IMR-90 (cell line): ENCODE measurements around the gene OSGIN1. TPM values are rescaled to one million over a fixed set of nuclear protein-coding genes. Genes with fewer than 3 reads are reported as not detected.

ENCODE experiments used
- ATAC-seq: fragments of 200-7000 bp; cut with Tn5 transposase; 2 replicates; pipeline ENCODE4 v1.9.1; 2020; ENCODE audit warnings: low read depth, mild to moderate bottlenecking, moderate library complexity
- BruUV-seq: library from RNA; stranded (reverse); fragments of 400-500 nt; replicated peaks from 2 replicates; lab custom pipeline; 2021; lab: Mats Ljungman, UMichigan
- CTCF ChIA-PET: fragments of 300-600 bp; formaldehyde crosslinking; extraction: SDS; loops from one replicate; lab custom pipeline; 2021; ENCODE audit warnings: antibody characterized with exemption; lab: Yijun Ruan, JAX
- POLR2A ChIA-PET: fragments of 300-600 bp; sonication (Branson Sonifier 250); formaldehyde crosslinking; loops from one replicate; lab custom pipeline; 2022; ENCODE audit warnings: antibody characterized with exemption; ENCODE audit not compliant: unreplicated experiment; lab: Charles Lee
- DNase-seq: peaks from one replicate; pipeline ENCODE4 v3.0.0; 2013
- H2AFZ ChIP-seq: replicated peaks from 2 replicates; pipeline ENCODE3; 2013; ENCODE audit warnings: low read length, mild to moderate bottlenecking; ENCODE audit not compliant: poor library complexity
- H2AK5ac ChIP-seq: 2 replicates; pipeline ENCODE4 v1.6.1; 2013; ENCODE audit warnings: low read depth, low read length, inconsistent platforms
- H2AK9ac ChIP-seq: replicated peaks from 2 replicates; pipeline ENCODE3; 2013; ENCODE audit warnings: mild to moderate bottlenecking, low read depth, low read length, moderate library complexity; ENCODE audit not compliant: poor library complexity
- H2BK120ac ChIP-seq: 2 replicates; pipeline ENCODE4 v1.6.1; 2013; ENCODE audit warnings: low read depth, low read length, inconsistent platforms
- H2BK15ac ChIP-seq: 3 replicates; pipeline ENCODE4 v1.6.1; 2013; ENCODE audit warnings: low read depth, low read length, inconsistent platforms
- H2BK20ac ChIP-seq: 2 replicates; pipeline ENCODE4 v1.6.1; 2013; ENCODE audit warnings: low read depth, mild to moderate bottlenecking, inconsistent platforms, low read length, moderate library complexity
- H2BK5ac ChIP-seq: 2 replicates; pipeline ENCODE4 v1.6.1; 2013; ENCODE audit warnings: mild to moderate bottlenecking, low read depth, low read length, inconsistent platforms; ENCODE audit not compliant: poor library complexity, severe bottlenecking
- H3K14ac ChIP-seq: replicated peaks from 2 replicates; pipeline ENCODE4 v1.6.1; 2013; ENCODE audit warnings: low read depth, low read length, inconsistent platforms
- H3K18ac ChIP-seq: 2 replicates; pipeline ENCODE4 v1.6.1; 2013; ENCODE audit warnings: low read depth, low read length, control low read depth
- H3K23ac ChIP-seq: 2 replicates; pipeline ENCODE4 v1.6.1; 2013; ENCODE audit warnings: low read depth, low read length, inconsistent platforms
- H3K27ac ChIP-seq: 2 replicates; pipeline ENCODE4 v1.5.1; 2013; ENCODE audit warnings: mild to moderate bottlenecking, control low read depth, low read length; ENCODE audit not compliant: insufficient read depth
- H3K27me3 ChIP-seq: 2 replicates; pipeline ENCODE4 v1.6.1; 2013; ENCODE audit warnings: low read length; ENCODE audit not compliant: control insufficient read depth, insufficient read depth
- H3K36me3 ChIP-seq: 2 replicates; pipeline ENCODE4 v1.6.1; 2013; ENCODE audit warnings: low read length, mixed read lengths; ENCODE audit not compliant: control insufficient read depth, insufficient read depth
- H3K4ac ChIP-seq: 2 replicates; pipeline ENCODE4 v1.6.1; 2013; ENCODE audit warnings: low read depth, low read length, inconsistent platforms
- H3K4me1 ChIP-seq: 2 replicates; pipeline ENCODE4 v1.6.1; 2013; ENCODE audit warnings: low read length, mixed read lengths; ENCODE audit not compliant: control insufficient read depth, insufficient read depth
- H3K4me2 ChIP-seq: 2 replicates; pipeline ENCODE4 v1.6.1; 2013; ENCODE audit warnings: low read depth, mild to moderate bottlenecking, control low read depth, low read length, moderate library complexity
- H3K4me3 ChIP-seq: 2 replicates; pipeline ENCODE4 v1.5.1; 2013; ENCODE audit warnings: low read depth, mild to moderate bottlenecking, control low read depth, low read length, moderate library complexity; ENCODE audit not compliant: insufficient read depth
- H3K56ac ChIP-seq: 2 replicates; pipeline ENCODE4 v1.6.1; 2013; ENCODE audit warnings: low read length, inconsistent platforms; ENCODE audit not compliant: insufficient read depth; ENCODE audit errors: extremely low read depth
- H3K79me1 ChIP-seq, 2 experiments: 2 replicates each; pipeline ENCODE4 v1.6.1; 2013; ENCODE audit warnings: low read length in 2 of 2, inconsistent platforms in 1 of 2, low read depth in 1 of 2
- H3K9ac ChIP-seq: 2 replicates; pipeline ENCODE4 v1.6.1; 2013; ENCODE audit warnings: low read depth, low read length, control low read depth
- H3K9me1 ChIP-seq: 2 replicates; pipeline ENCODE4 v1.6.1; 2013; ENCODE audit warnings: low read length, inconsistent platforms; ENCODE audit not compliant: insufficient read depth
- H3K9me3 ChIP-seq: 2 replicates; pipeline ENCODE4 v1.6.1; 2013; ENCODE audit warnings: low read length; ENCODE audit not compliant: control insufficient read depth, insufficient read depth
- H4K20me1 ChIP-seq: 2 replicates; pipeline ENCODE4 v1.6.1; 2013; ENCODE audit warnings: low read length, inconsistent platforms; ENCODE audit not compliant: insufficient read depth
- H4K5ac ChIP-seq: 2 replicates; pipeline ENCODE4 v1.6.1; 2013; ENCODE audit warnings: mild to moderate bottlenecking, low read depth, low read length, control low read depth
- H4K8ac ChIP-seq, 2 experiments: 2 replicates each; pipeline ENCODE4 v1.6.1; 2013; ENCODE audit warnings: low read depth in 2 of 2, low read length in 2 of 2, control low read depth in 1 of 2, inconsistent platforms in 1 of 2
- H4K91ac ChIP-seq: 2 replicates; pipeline ENCODE4 v1.6.1; 2013; ENCODE audit warnings: low read depth, low read length, inconsistent platforms; ENCODE audit not compliant: insufficient read depth
- BHLHE40 ChIP-seq: fragments of 150-350 bp; IDR thresholded peaks from 2 replicates; pipeline ENCODE4 v1.6.1; 2016; ENCODE audit warnings: mild to moderate bottlenecking, low read depth, low read length
- CEBPB ChIP-seq: IDR thresholded peaks from 2 replicates; pipeline ENCODE4 v1.6.1; 2012; ENCODE audit warnings: low read depth, low read length, improper control_type of control experiment
- CHD1 ChIP-seq: IDR thresholded peaks from 2 replicates; pipeline ENCODE4 v1.6.1; 2012; ENCODE audit warnings: low read depth, low read length, improper control_type of control experiment
- CTCF ChIP-seq: conservative IDR thresholded peaks from 2 replicates; pipeline ENCODE4 v1.5.1; 2012; ENCODE audit warnings: mild to moderate bottlenecking, low read depth, low read length, improper control_type of control experiment
- ELK1 ChIP-seq: fragments of 150-350 bp; IDR thresholded peaks from 2 replicates; pipeline ENCODE4 v1.6.1; 2016; ENCODE audit warnings: low read depth, mild to moderate bottlenecking, low read length, moderate library complexity, borderline replicate concordance
- FOS ChIP-seq: fragments of 150-350 bp; IDR thresholded peaks from 2 replicates; pipeline ENCODE4 v1.6.1; 2016; ENCODE audit warnings: low read depth, low read length
- MAFK ChIP-seq: IDR thresholded peaks from 2 replicates; pipeline ENCODE4 v1.6.1; 2012; ENCODE audit warnings: low read depth, low read length, improper control_type of control experiment
- MAZ ChIP-seq: IDR thresholded peaks from 2 replicates; pipeline ENCODE4 v1.6.1; 2012; ENCODE audit warnings: low read depth, mild to moderate bottlenecking, low read length, improper control_type of control experiment, moderate library complexity, borderline replicate concordance
- MXI1 ChIP-seq: IDR thresholded peaks from 2 replicates; pipeline ENCODE4 v1.6.1; 2012; ENCODE audit warnings: low read depth, mild to moderate bottlenecking, low read length, moderate library complexity, borderline replicate concordance
- NFE2L2 ChIP-seq: fragments of 150-350 bp; IDR thresholded peaks from 2 replicates; pipeline ENCODE4 v1.6.1; 2016; ENCODE audit warnings: low read depth, mild to moderate bottlenecking, low read length
- POLR2A ChIP-seq: IDR thresholded peaks from 2 replicates; pipeline ENCODE4 v1.6.1; 2012; ENCODE audit warnings: mild to moderate bottlenecking, low read depth, low read length
- RAD21 ChIP-seq: IDR thresholded peaks from 2 replicates; pipeline ENCODE4 v1.6.1; 2012; ENCODE audit warnings: low read length, improper control_type of control experiment
- RCOR1 ChIP-seq: IDR thresholded peaks from 2 replicates; pipeline ENCODE4 v1.6.1; 2012; ENCODE audit warnings: mild to moderate bottlenecking, low read length, improper control_type of control experiment; ENCODE audit not compliant: insufficient replicate concordance
- RFX5 ChIP-seq: IDR thresholded peaks from 2 replicates; pipeline ENCODE4 v1.8.0; 2012; ENCODE audit warnings: low read depth, mild to moderate bottlenecking, low read length, moderate library complexity
- SMC3 ChIP-seq: fragments of 150-350 bp; IDR thresholded peaks from 2 replicates; pipeline ENCODE4 v1.6.1; 2016; ENCODE audit warnings: low read depth, mild to moderate bottlenecking, antibody characterized with exemption, low read length, moderate library complexity
- WGBS, 2 experiments: methylation state at CpG; one replicate each; pipeline versions ENCODE4 v1.1.5 to v1.1.7; 2013; ENCODE audit warnings: missing lambda C conversion rate in 2 of 2; ENCODE audit not compliant: insufficient read length in 1 of 2; ENCODE audit errors: extremely low coverage in 2 of 2; 5-methylcytosine and 5-hydroxymethylcytosine counted together
- dilution Hi-C: fragments of 300-500 bp; cut with HindIII; formaldehyde crosslinking; loops from one replicate; pipeline ENCODE4 v1.14.3; 2018; ENCODE audit warnings: low sequenced_read_pairs; ENCODE audit not compliant: unreplicated experiment
- in situ Hi-C: fragments of 300-500 bp; cut with MboI; formaldehyde crosslinking; loops from 3 replicates; pipeline ENCODE4 v1.14.3; 2019; ENCODE audit warnings: low sequenced_read_pairs, inconsistent platforms, mixed read lengths
- intact Hi-C: fragments of 100-400 bp; cut with micrococcal nuclease; formaldehyde crosslinking; loops from 2 replicates; pipeline ENCODE4 v1.10.0; 2022
- polyA plus RNA-seq, 3 experiments: library from polyadenylated mRNA; depleted of rRNA; stranded (reverse); fragments of >200 nt; gene quantifications; 2 replicates each; pipeline ENCODE4 v1.2.3, GENCODE V29; 2012; ENCODE audit warnings: low replicate concordance in 1 of 3
- total RNA-seq: library from RNA; depleted of rRNA; stranded (reverse); fragments of >200 nt; gene quantifications from 2 replicates; pipeline ENCODE4 v1.2.3, GENCODE V29; 2012
- TF ChIP-seq, protein P1 (sequence below): fragments of 150-350 bp; IDR thresholded peaks from 2 replicates; pipeline ENCODE4 v1.6.1; 2017; ENCODE audit warnings: mild to moderate bottlenecking, antibody characterized with exemption, low read length, low read depth

OSGIN1 gene
- total and polyA plus RNA-seq, 2 of the 4 experiments (the other 2 are of a cell fraction) = 0.90 to 6.4 TPM

DNA sequence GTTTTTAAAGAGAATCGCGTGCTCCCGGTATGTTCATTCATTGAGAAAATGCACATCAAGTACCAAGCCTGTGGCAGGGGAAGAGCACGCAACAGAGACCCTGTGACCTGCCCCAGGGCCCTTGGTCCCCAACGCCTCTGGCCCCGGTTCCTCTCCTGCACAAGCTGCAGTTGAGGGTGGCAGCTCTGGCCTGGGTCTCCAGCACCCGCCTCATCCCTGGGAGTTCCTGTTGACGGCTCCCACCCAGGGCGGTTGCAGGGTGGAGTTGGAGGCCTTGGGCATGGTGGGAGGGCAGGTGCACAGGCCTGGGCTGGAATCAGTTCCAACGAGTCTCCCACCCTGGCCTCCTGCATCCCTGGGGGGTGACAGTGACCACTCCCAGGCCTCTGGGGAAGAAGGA lies 20.0 kb downstream of the OSGIN1 start:
- H2AK5ac ChIP-seq = no peak overlapping the region
- no peaks in the 10 kb centered on the region for H3K9me1 ChIP-seq
- no peak overlapping the region for H4K91ac ChIP-seq
- ChIA-PET CTCF (no interaction called here), POLR2A (no interaction called here)
- no peak overlapping the region for H2BK15ac ChIP-seq
- H3K36me3 ChIP-seq = no peaks in the 10 kb centered on the region
- dilution Hi-C loops (no loop called here), intact Hi-C loops (no loop called here), in situ Hi-C loops (loop anchor here (25.0 kb wide), 1 partner anchor 514 kb away; no protein-coding TSS in a partner anchor)
- no peak overlapping the region for H2AK9ac ChIP-seq
- no peaks in the 10 kb centered on the region for H3K79me1 ChIP-seq
- H3K4me1 ChIP-seq = no peaks in the 10 kb centered on the region
- no peak overlapping the region for H3K4ac ChIP-seq
- H3K18ac ChIP-seq = no peak overlapping the region
- H2BK20ac ChIP-seq = no peak overlapping the region
- H3K56ac ChIP-seq = no peak overlapping the region
- H2BK120ac ChIP-seq = no peak overlapping the region
- H3K4me2 ChIP-seq = no peak overlapping the region
- H2BK5ac ChIP-seq = no peak overlapping the region
- H3K27me3 ChIP-seq = peaks cover 43% of the 10 kb centered on the region
- H3K14ac ChIP-seq = no peak overlapping the region
- H4K8ac ChIP-seq = no peak overlapping the region
- H3K9me3 ChIP-seq = peaks cover 3% of the 10 kb centered on the region; the same call in 1 of the 2 replicates
- H3K23ac ChIP-seq = no peak overlapping the region
- no TSS peak for BruUV-seq
- H2AFZ ChIP-seq = no peak overlapping the region
- no peak overlapping the region for H3K4me3 ChIP-seq
- ATAC-seq (no peak), DNase-seq (no peak)
- TF ChIP-seq CEBPB (no peak), MAFK (no peak), CHD1 (no peak), ELK1 (no peak), RFX5 (no peak), NFE2L2 (no peak), CTCF (no peak), RCOR1 (no peak), RAD21 (no peak), BHLHE40 (no peak), MAZ (no peak), MXI1 (no peak), FOS (no peak), POLR2A (no peak), SMC3 (no peak)
- TF ChIP-seq, protein P1, sequence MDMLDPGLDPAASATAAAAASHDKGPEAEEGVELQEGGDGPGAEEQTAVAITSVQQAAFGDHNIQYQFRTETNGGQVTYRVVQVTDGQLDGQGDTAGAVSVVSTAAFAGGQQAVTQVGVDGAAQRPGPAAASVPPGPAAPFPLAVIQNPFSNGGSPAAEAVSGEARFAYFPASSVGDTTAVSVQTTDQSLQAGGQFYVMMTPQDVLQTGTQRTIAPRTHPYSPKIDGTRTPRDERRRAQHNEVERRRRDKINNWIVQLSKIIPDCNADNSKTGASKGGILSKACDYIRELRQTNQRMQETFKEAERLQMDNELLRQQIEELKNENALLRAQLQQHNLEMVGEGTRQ = no peak
- H3K9ac ChIP-seq = no peak overlapping the region
- no peaks in the 10 kb centered on the region; the same call in 1 of the 2 replicates for H4K20me1 ChIP-seq
- 70% methylated on average over 8 of the region's 10 CpGs; no CpG with 5 or more reads in 1 of the 2 experiments for WGBS, 2 experiments
- H4K5ac ChIP-seq = no peak overlapping the region
- H3K27ac ChIP-seq = no peak overlapping the region
